IMR-90 (cell line): ENCODE measurements around the gene C5orf15. TPM values are rescaled to one million over a fixed set of nuclear protein-coding genes. Genes with fewer than 3 reads are reported as not detected.

Experiments used
- ATAC-seq: fragments of 200-7000 bp; cut with Tn5 transposase; 2 replicates; pipeline ENCODE4 v1.9.1; 2020; ENCODE audit warnings: low read depth, mild to moderate bottlenecking, moderate library complexity
- BruUV-seq: library from RNA; stranded (reverse); fragments of 400-500 nt; replicated peaks from 2 replicates; lab custom pipeline; 2021; lab: Mats Ljungman, UMichigan
- CTCF ChIA-PET: fragments of 300-600 bp; formaldehyde crosslinking; extraction: SDS; loops from one replicate; lab custom pipeline; 2021; ENCODE audit warnings: antibody characterized with exemption; lab: Yijun Ruan, JAX
- POLR2A ChIA-PET: fragments of 300-600 bp; sonication (Branson Sonifier 250); formaldehyde crosslinking; loops from one replicate; lab custom pipeline; 2022; ENCODE audit warnings: antibody characterized with exemption; ENCODE audit not compliant: unreplicated experiment; lab: Charles Lee
- DNase-seq: peaks from one replicate; pipeline ENCODE4 v3.0.0; 2013
- H2AFZ ChIP-seq: replicated peaks from 2 replicates; pipeline ENCODE3; 2013; ENCODE audit warnings: low read length, mild to moderate bottlenecking; ENCODE audit not compliant: poor library complexity
- H2AK5ac ChIP-seq: 2 replicates; pipeline ENCODE4 v1.6.1; 2013; ENCODE audit warnings: low read depth, low read length, inconsistent platforms
- H2AK9ac ChIP-seq: replicated peaks from 2 replicates; pipeline ENCODE3; 2013; ENCODE audit warnings: mild to moderate bottlenecking, low read depth, low read length, moderate library complexity; ENCODE audit not compliant: poor library complexity
- H2BK120ac ChIP-seq: 2 replicates; pipeline ENCODE4 v1.6.1; 2013; ENCODE audit warnings: low read depth, low read length, inconsistent platforms
- H2BK15ac ChIP-seq: 3 replicates; pipeline ENCODE4 v1.6.1; 2013; ENCODE audit warnings: low read depth, low read length, inconsistent platforms
- H2BK20ac ChIP-seq: 2 replicates; pipeline ENCODE4 v1.6.1; 2013; ENCODE audit warnings: low read depth, mild to moderate bottlenecking, inconsistent platforms, low read length, moderate library complexity
- H2BK5ac ChIP-seq: 2 replicates; pipeline ENCODE4 v1.6.1; 2013; ENCODE audit warnings: mild to moderate bottlenecking, low read depth, low read length, inconsistent platforms; ENCODE audit not compliant: poor library complexity, severe bottlenecking
- H3K14ac ChIP-seq: replicated peaks from 2 replicates; pipeline ENCODE4 v1.6.1; 2013; ENCODE audit warnings: low read depth, low read length, inconsistent platforms
- H3K18ac ChIP-seq: 2 replicates; pipeline ENCODE4 v1.6.1; 2013; ENCODE audit warnings: low read depth, low read length, control low read depth
- H3K23ac ChIP-seq: 2 replicates; pipeline ENCODE4 v1.6.1; 2013; ENCODE audit warnings: low read depth, low read length, inconsistent platforms
- H3K27ac ChIP-seq: 2 replicates; pipeline ENCODE4 v1.5.1; 2013; ENCODE audit warnings: mild to moderate bottlenecking, control low read depth, low read length; ENCODE audit not compliant: insufficient read depth
- H3K27me3 ChIP-seq: 2 replicates; pipeline ENCODE4 v1.6.1; 2013; ENCODE audit warnings: low read length; ENCODE audit not compliant: control insufficient read depth, insufficient read depth
- H3K36me3 ChIP-seq: 2 replicates; pipeline ENCODE4 v1.6.1; 2013; ENCODE audit warnings: low read length, mixed read lengths; ENCODE audit not compliant: control insufficient read depth, insufficient read depth
- H3K4ac ChIP-seq: 2 replicates; pipeline ENCODE4 v1.6.1; 2013; ENCODE audit warnings: low read depth, low read length, inconsistent platforms
- H3K4me1 ChIP-seq: 2 replicates; pipeline ENCODE4 v1.6.1; 2013; ENCODE audit warnings: low read length, mixed read lengths; ENCODE audit not compliant: control insufficient read depth, insufficient read depth
- H3K4me2 ChIP-seq: 2 replicates; pipeline ENCODE4 v1.6.1; 2013; ENCODE audit warnings: low read depth, mild to moderate bottlenecking, control low read depth, low read length, moderate library complexity
- H3K4me3 ChIP-seq: 2 replicates; pipeline ENCODE4 v1.5.1; 2013; ENCODE audit warnings: low read depth, mild to moderate bottlenecking, control low read depth, low read length, moderate library complexity; ENCODE audit not compliant: insufficient read depth
- H3K56ac ChIP-seq: 2 replicates; pipeline ENCODE4 v1.6.1; 2013; ENCODE audit warnings: low read length, inconsistent platforms; ENCODE audit not compliant: insufficient read depth; ENCODE audit errors: extremely low read depth
- H3K79me1 ChIP-seq, 2 experiments: 2 replicates each; pipeline ENCODE4 v1.6.1; 2013; ENCODE audit warnings: low read length in 2 of 2, inconsistent platforms in 1 of 2, low read depth in 1 of 2
- H3K9ac ChIP-seq: 2 replicates; pipeline ENCODE4 v1.6.1; 2013; ENCODE audit warnings: low read depth, low read length, control low read depth
- H3K9me1 ChIP-seq: 2 replicates; pipeline ENCODE4 v1.6.1; 2013; ENCODE audit warnings: low read length, inconsistent platforms; ENCODE audit not compliant: insufficient read depth
- H3K9me3 ChIP-seq: 2 replicates; pipeline ENCODE4 v1.6.1; 2013; ENCODE audit warnings: low read length; ENCODE audit not compliant: control insufficient read depth, insufficient read depth
- H4K20me1 ChIP-seq: 2 replicates; pipeline ENCODE4 v1.6.1; 2013; ENCODE audit warnings: low read length, inconsistent platforms; ENCODE audit not compliant: insufficient read depth
- H4K5ac ChIP-seq: 2 replicates; pipeline ENCODE4 v1.6.1; 2013; ENCODE audit warnings: mild to moderate bottlenecking, low read depth, low read length, control low read depth
- H4K8ac ChIP-seq, 2 experiments: 2 replicates each; pipeline ENCODE4 v1.6.1; 2013; ENCODE audit warnings: low read depth in 2 of 2, low read length in 2 of 2, control low read depth in 1 of 2, inconsistent platforms in 1 of 2
- H4K91ac ChIP-seq: 2 replicates; pipeline ENCODE4 v1.6.1; 2013; ENCODE audit warnings: low read depth, low read length, inconsistent platforms; ENCODE audit not compliant: insufficient read depth
- FOS ChIP-seq: fragments of 150-350 bp; IDR thresholded peaks from 2 replicates; pipeline ENCODE4 v1.6.1; 2016; ENCODE audit warnings: low read depth, low read length
- MAFK ChIP-seq: IDR thresholded peaks from 2 replicates; pipeline ENCODE4 v1.6.1; 2012; ENCODE audit warnings: low read depth, low read length, improper control_type of control experiment
- MAZ ChIP-seq: IDR thresholded peaks from 2 replicates; pipeline ENCODE4 v1.6.1; 2012; ENCODE audit warnings: low read depth, mild to moderate bottlenecking, low read length, improper control_type of control experiment, moderate library complexity, borderline replicate concordance
- NFE2L2 ChIP-seq: fragments of 150-350 bp; IDR thresholded peaks from 2 replicates; pipeline ENCODE4 v1.6.1; 2016; ENCODE audit warnings: low read depth, mild to moderate bottlenecking, low read length
- POLR2A ChIP-seq: IDR thresholded peaks from 2 replicates; pipeline ENCODE4 v1.6.1; 2012; ENCODE audit warnings: mild to moderate bottlenecking, low read depth, low read length
- SMC3 ChIP-seq: fragments of 150-350 bp; IDR thresholded peaks from 2 replicates; pipeline ENCODE4 v1.6.1; 2016; ENCODE audit warnings: low read depth, mild to moderate bottlenecking, antibody characterized with exemption, low read length, moderate library complexity
- WGBS, 2 experiments: methylation state at CpG; one replicate each; pipeline versions ENCODE4 v1.1.5 to v1.1.7; 2013; ENCODE audit warnings: missing lambda C conversion rate in 2 of 2; ENCODE audit not compliant: insufficient read length in 1 of 2; ENCODE audit errors: extremely low coverage in 2 of 2; 5-methylcytosine and 5-hydroxymethylcytosine counted together
- dilution Hi-C: fragments of 300-500 bp; cut with HindIII; formaldehyde crosslinking; loops from one replicate; pipeline ENCODE4 v1.14.3; 2018; ENCODE audit warnings: low sequenced_read_pairs; ENCODE audit not compliant: unreplicated experiment
- in situ Hi-C: fragments of 300-500 bp; cut with MboI; formaldehyde crosslinking; loops from 3 replicates; pipeline ENCODE4 v1.14.3; 2019; ENCODE audit warnings: low sequenced_read_pairs, inconsistent platforms, mixed read lengths
- intact Hi-C: fragments of 100-400 bp; cut with micrococcal nuclease; formaldehyde crosslinking; loops from 2 replicates; pipeline ENCODE4 v1.10.0; 2022
- polyA plus RNA-seq, 3 experiments: library from polyadenylated mRNA; depleted of rRNA; stranded (reverse); fragments of >200 nt; gene quantifications; 2 replicates each; pipeline ENCODE4 v1.2.3, GENCODE V29; 2012; ENCODE audit warnings: low replicate concordance in 1 of 3
- total RNA-seq: library from RNA; depleted of rRNA; stranded (reverse); fragments of >200 nt; gene quantifications from 2 replicates; pipeline ENCODE4 v1.2.3, GENCODE V29; 2012
- TF ChIP-seq, protein P1 (sequence below): fragments of 150-350 bp; IDR thresholded peaks from 2 replicates; pipeline ENCODE4 v1.6.1; 2016; ENCODE audit warnings: low read depth, mild to moderate bottlenecking, low read length, moderate library complexity, borderline replicate concordance
- TF ChIP-seq, protein P2 (sequence below): conservative IDR thresholded peaks from 2 replicates; pipeline ENCODE4 v1.5.1; 2012; ENCODE audit warnings: mild to moderate bottlenecking, low read depth, low read length, improper control_type of control experiment
- TF ChIP-seq, protein P3 (sequence below): fragments of 150-350 bp; IDR thresholded peaks from 2 replicates; pipeline ENCODE4 v1.6.1; 2017; ENCODE audit warnings: mild to moderate bottlenecking, antibody characterized with exemption, low read length, low read depth

Gene C5orf15
- total and polyA plus RNA-seq, 2 of the 4 experiments (the other 2 are of a cell fraction): 35.1 to 73.5 TPM

DNA sequence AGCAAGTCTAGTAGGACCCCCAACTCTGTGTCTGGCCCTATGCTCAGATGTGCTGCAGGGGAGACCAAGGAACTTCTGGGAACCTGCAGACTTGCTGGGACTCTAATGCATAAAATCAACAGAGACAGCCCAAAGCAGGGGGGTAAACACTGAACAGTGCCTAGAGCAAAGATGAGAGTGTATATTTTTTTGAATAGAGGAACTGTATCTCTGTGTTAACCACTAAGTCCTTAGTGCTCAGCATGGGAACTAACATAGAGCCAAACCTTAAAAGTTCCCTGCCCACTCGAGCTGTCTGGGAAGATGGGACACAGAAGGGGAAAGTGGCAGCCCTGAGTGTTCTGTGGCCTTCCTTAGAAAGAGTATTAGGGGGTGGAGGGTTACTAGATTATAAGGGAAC lies 51.9 kb downstream of the C5orf15 start:
- H2BK20ac ChIP-seq: no peak overlapping the region
- H2BK120ac ChIP-seq: no peak overlapping the region
- H3K27me3 ChIP-seq: peaks cover 43% of the 10 kb centered on the region
- H3K18ac ChIP-seq: no peak overlapping the region
- H3K4ac ChIP-seq: no peak overlapping the region
- H4K8ac ChIP-seq: no peak overlapping the region
- no peak for TF ChIP-seq MAFK
- no peak for TF ChIP-seq NFE2L2
- TF ChIP-seq MAZ: no peak
- TF ChIP-seq SMC3: no peak
- TF ChIP-seq, protein P1, sequence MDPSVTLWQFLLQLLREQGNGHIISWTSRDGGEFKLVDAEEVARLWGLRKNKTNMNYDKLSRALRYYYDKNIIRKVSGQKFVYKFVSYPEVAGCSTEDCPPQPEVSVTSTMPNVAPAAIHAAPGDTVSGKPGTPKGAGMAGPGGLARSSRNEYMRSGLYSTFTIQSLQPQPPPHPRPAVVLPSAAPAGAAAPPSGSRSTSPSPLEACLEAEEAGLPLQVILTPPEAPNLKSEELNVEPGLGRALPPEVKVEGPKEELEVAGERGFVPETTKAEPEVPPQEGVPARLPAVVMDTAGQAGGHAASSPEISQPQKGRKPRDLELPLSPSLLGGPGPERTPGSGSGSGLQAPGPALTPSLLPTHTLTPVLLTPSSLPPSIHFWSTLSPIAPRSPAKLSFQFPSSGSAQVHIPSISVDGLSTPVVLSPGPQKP: no peak
- TF ChIP-seq, protein P2, sequence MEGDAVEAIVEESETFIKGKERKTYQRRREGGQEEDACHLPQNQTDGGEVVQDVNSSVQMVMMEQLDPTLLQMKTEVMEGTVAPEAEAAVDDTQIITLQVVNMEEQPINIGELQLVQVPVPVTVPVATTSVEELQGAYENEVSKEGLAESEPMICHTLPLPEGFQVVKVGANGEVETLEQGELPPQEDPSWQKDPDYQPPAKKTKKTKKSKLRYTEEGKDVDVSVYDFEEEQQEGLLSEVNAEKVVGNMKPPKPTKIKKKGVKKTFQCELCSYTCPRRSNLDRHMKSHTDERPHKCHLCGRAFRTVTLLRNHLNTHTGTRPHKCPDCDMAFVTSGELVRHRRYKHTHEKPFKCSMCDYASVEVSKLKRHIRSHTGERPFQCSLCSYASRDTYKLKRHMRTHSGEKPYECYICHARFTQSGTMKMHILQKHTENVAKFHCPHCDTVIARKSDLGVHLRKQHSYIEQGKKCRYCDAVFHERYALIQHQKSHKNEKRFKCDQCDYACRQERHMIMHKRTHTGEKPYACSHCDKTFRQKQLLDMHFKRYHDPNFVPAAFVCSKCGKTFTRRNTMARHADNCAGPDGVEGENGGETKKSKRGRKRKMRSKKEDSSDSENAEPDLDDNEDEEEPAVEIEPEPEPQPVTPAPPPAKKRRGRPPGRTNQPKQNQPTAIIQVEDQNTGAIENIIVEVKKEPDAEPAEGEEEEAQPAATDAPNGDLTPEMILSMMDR: no peak
- TF ChIP-seq FOS: no peak
- no peak for TF ChIP-seq POLR2A
- TF ChIP-seq, protein P3, sequence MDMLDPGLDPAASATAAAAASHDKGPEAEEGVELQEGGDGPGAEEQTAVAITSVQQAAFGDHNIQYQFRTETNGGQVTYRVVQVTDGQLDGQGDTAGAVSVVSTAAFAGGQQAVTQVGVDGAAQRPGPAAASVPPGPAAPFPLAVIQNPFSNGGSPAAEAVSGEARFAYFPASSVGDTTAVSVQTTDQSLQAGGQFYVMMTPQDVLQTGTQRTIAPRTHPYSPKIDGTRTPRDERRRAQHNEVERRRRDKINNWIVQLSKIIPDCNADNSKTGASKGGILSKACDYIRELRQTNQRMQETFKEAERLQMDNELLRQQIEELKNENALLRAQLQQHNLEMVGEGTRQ: no peak
- 0 out of 2 replicates have a peak, but pooled peaks cover 3% of the 10 kb centered on the region for H3K9me1 ChIP-seq
- no peaks in the 10 kb centered on the region for H3K9me3 ChIP-seq
- ChIA-PET POLR2A (no interaction called here), CTCF (no interaction called here)
- whole genome bisulfite sequencing, 2 experiments: no CpG with 5 or more reads among the region's 1 CpG
- no peak overlapping the region for H2AK5ac ChIP-seq
- H3K4me1 ChIP-seq: no peaks in the 10 kb centered on the region
- H3K27ac ChIP-seq: no peak overlapping the region
- H3K4me2 ChIP-seq: no peak overlapping the region
- dilution Hi-C loops: no loop called here
- H4K20me1 ChIP-seq: no peaks in the 10 kb centered on the region
- no peak overlapping the region for H3K14ac ChIP-seq
- H2AFZ ChIP-seq: no peak overlapping the region
- no peaks in the 10 kb centered on the region for H3K36me3 ChIP-seq
- no peak overlapping the region for H2BK5ac ChIP-seq
- no peak overlapping the region for H3K56ac ChIP-seq
- no peak overlapping the region for H3K23ac ChIP-seq
- H3K4me3 ChIP-seq: no peak overlapping the region
- in situ Hi-C loops: no loop called here
- no peak overlapping the region for H2BK15ac ChIP-seq
- intact Hi-C loops: no loop called here
- ATAC-seq (no peak), DNase-seq (no peak)
- BruUV-seq: no TSS peak
- H4K5ac ChIP-seq: no peak overlapping the region
- H3K9ac ChIP-seq: no peak overlapping the region
- H2AK9ac ChIP-seq: no peak overlapping the region
- H3K79me1 ChIP-seq: no peaks in the 10 kb centered on the region
- no peak overlapping the region for H4K91ac ChIP-seq
